ENCODE data around the gene CDX1.

Gene CDX1

GRCh38 chr5:150146862-150147601 is 19.5 kb upstream of the CDX1 start:
- H3K4me3 ChIP-seq (ENCODE audit: low read depth, low read length): no peak overlapping the region
- TF ChIP-seq CTCF (conservative IDR thresholded peaks at IDR 0.05; ENCODE audit: low read depth, low read length): no peak
- DNase-seq (ENCODE audit: low read depth): no peak

GRCh38 chr5:150147670-150148069 is 18.9 kb upstream of the CDX1 start:
- no peak overlapping the region for H3K4me3 ChIP-seq (ENCODE audit: low read depth, low read length)
- DNase-seq (ENCODE audit: low read depth): no peak
- no peak for TF ChIP-seq CTCF (conservative IDR thresholded peaks at IDR 0.05; ENCODE audit: low read depth, low read length)

GRCh38 chr5:150148117-150148927 is 18.3 kb upstream of the CDX1 start:
- DNase-seq (ENCODE audit: low read depth): no peak
- no peak for TF ChIP-seq CTCF (conservative IDR thresholded peaks at IDR 0.05; ENCODE audit: low read depth, low read length)
- no peak overlapping the region for H3K4me3 ChIP-seq (ENCODE audit: low read depth, low read length)

DNA sequence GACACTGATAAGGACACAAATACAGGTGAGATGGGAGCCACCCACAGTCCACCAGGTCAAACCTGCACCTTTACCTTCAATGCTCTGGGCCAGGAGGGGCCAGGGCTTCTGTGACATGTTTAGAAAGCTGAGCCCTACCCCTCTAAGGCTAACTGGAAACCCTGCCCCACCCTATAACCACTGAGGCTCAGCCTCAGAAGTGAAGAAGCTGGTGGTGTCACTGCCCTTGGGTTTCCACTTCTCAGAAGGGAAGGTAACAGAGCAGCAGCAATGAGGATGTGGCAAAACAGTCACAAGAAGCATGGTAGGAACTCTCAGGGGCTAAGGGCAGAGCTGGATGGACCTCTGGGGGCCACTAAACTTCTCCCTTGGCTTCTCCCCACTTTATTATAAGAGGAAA is 17.0 kb upstream of the CDX1 start:
- H3K4me3 ChIP-seq (ENCODE audit: low read depth, low read length): no peak overlapping the region
- DNase-seq (ENCODE audit: low read depth): no peak
- TF ChIP-seq CTCF (conservative IDR thresholded peaks at IDR 0.05; ENCODE audit: low read depth, low read length): no peak

- H3K4me3 ChIP-seq (ENCODE audit: low read depth, low read length): peak overlapping the region; percentile 76
- DNase-seq (ENCODE audit: low read depth): peak; percentile 63
- TF ChIP-seq CTCF (conservative IDR thresholded peaks at IDR 0.05; ENCODE audit: low read depth, low read length): no peak
These were observed 13.7 kb upstream of the CDX1 start for GRCh38 chr5:150152636-150153462.

- H3K4me3 ChIP-seq (ENCODE audit: low read depth, low read length): peak overlapping the region; percentile 76
- TF ChIP-seq CTCF (conservative IDR thresholded peaks at IDR 0.05; ENCODE audit: low read depth, low read length): no peak
- DNase-seq (ENCODE audit: low read depth): no peak
These were observed 13.1 kb upstream of the CDX1 start for GRCh38 chr5:150153483-150153882.
